C4-2B (cell line): ENCODE data around the gene PIK3C2A.
A peak's percentile ranks its signal among the peaks of the same experiment; 100 is the strongest.
"Not testable (repeated sequence)": the region's sequence is repeated elsewhere in the genome, so short reads cannot be mapped to it uniquely, and the experiment has no call there.

ENCODE experiments used
- H3K27ac ChIP-seq: fragments of 450-650 bp; 2 replicates; pipeline ENCODE4 v1.5.1; 2017
- CTCF ChIP-seq: fragments of 450-650 bp; conservative IDR thresholded peaks from 2 replicates; pipeline ENCODE4 v1.5.1; 2017; ENCODE audit warnings: mild to moderate bottlenecking
- ZFX ChIP-seq: fragments of 450-650 bp; IDR thresholded peaks from 2 replicates; pipeline ENCODE4 v1.6.1; 2017

The PIK3C2A gene

GRCh38 chr11:17207317-17208256 lies at the start of gene PIK3C2A:
Gene PIK3C2A (minus strand): TSS chr11:17207986. CDS start chr11:17169741, 38,245 bp downstream.
- TF ChIP-seq CTCF (no peak), ZFX (peak; percentile 55; the same call in 1 of the 2 replicates)
- peak within 1 kb of the TSS; percentile 94 for H3K27ac ChIP-seq

GRCh38 chr11:17257196-17257595 lies 49.4 kb upstream of the PIK3C2A start:
- no peak overlapping the region for H3K27ac ChIP-seq
- no peak for TF ChIP-seq ZFX
- no peak for TF ChIP-seq CTCF

- TF ChIP-seq CTCF (no peak), ZFX (no peak)
- H3K27ac ChIP-seq: no peak overlapping the region
These were observed 48.7 kb upstream of the PIK3C2A start for GRCh38 chr11:17256512-17256911.

GRCh38 chr11:17252704-17253103 lies 44.9 kb upstream of the PIK3C2A start:
- TF ChIP-seq ZFX (no peak), CTCF (no peak)
- H3K27ac ChIP-seq: no peak overlapping the region

GRCh38 chr11:17250561-17251350 lies 43.0 kb upstream of the PIK3C2A start:
- H3K27ac ChIP-seq: no peak overlapping the region
- TF ChIP-seq CTCF: no peak

GRCh38 chr11:17244046-17244445 lies 36.3 kb upstream of the PIK3C2A start:
- TF ChIP-seq CTCF (no peak), ZFX (no peak)
- H3K27ac ChIP-seq: no peak overlapping the region

- H3K27ac ChIP-seq: not testable (repeated sequence)
These were observed 35.2 kb upstream of the PIK3C2A start for GRCh38 chr11:17242954-17243353.
